Activated T-cell treated with anti-CD3 and anti-CD28 coated beads for 1 hour (primary cell): ENCODE results near the gene SMYD3.
"Not testable (repeated sequence)": the region's sequence is repeated elsewhere in the genome, so short reads cannot be mapped to it uniquely, and the experiment has no call there.

Experiments used
- DNase-seq: peaks from one replicate; pipeline ENCODE4 v3.0.0-alpha.2; 2020; ENCODE audit warnings: low read depth

The SMYD3 gene

GRCh38 chr1:246355411-246356230 is 151.5 kb downstream of the SMYD3 start:
- no peak for DNase-seq

DNA sequence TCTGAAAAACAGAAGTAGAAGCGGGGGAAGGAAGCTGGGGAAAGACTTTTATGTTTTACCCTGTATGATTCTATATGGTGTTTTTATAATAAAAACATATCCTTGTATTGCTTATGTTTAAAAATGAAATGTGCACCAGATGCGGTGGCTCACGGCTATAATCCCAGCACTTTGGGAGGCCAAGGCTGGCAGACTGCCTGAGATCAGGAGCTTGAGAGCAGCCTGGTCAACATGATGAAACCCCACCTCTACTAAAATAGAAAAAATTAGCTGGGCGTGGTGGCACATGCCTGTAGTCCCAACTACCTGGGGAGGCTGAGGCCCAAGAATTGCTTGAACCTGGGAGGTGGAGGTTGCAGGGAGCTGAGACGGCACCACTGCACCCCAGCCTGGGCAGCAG is 155.4 kb downstream of the SMYD3 start:
- DNase-seq = no peak

DNA sequence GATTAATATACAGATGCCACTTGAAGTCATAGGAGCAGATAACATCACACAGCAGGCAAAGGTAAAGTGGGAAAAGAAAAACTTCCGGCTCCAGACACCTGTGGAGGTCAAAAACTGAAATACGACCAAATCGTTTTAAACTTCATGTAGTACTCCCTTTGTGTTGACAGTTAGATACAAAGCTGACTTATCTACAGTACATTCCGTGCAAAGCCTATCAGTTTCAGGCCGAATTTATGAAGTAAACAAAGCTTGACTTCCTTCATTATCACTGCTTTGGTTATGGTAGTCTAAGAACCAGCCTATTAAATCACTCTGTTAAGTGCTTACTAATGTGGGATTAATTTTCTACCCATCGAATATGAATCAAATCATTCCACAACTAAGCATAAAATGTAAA is 156.3 kb downstream of the SMYD3 start:
- no peak for DNase-seq

GRCh38 chr1:246343937-246344336 is 163.1 kb downstream of the SMYD3 start:
- no peak for DNase-seq

GRCh38 chr1:246343251-246343650 is 163.8 kb downstream of the SMYD3 start:
- DNase-seq = no peak

GRCh38 chr1:246338546-246338945 is 168.5 kb downstream of the SMYD3 start:
- DNase-seq = no peak

DNA sequence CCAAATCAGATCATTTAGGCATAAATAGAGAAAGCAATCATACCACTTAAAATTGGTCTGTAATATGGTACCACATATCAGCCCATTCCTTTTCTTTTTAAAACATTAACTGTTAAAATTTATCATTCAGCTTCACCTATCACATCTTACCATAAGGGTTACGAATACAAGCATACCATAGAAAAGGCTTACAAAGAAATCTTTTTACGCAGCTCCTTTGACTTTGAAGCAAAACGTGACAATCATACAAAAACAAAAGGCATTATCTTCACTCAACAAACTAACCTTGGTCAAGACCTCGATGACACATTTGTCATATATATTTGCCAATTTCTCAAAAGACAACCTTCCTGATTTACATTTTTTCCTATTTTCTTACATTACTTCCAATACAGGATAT is 169.0 kb downstream of the SMYD3 start:
- no peak for DNase-seq

DNA sequence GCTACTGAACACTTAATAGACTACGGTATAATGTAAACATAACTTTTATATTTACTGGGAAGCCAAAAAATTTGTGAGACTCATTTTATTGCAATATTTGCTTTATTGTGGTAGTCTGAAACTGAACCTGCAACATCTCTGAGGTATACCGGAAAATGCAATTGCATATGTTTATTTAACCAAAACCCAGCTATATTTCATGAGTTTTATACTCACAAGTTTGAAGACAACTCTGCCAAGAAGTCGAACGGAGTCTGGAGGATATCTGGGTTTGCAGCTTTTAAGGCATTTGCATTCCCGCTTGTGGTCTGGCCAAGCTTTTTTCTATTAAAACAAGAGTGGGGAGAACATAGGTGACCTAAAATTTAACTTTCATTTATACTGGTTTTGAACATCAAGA is 171.9 kb downstream of the SMYD3 start:
- DNase-seq = no peak

GRCh38 chr1:246333855-246334254 is 173.2 kb downstream of the SMYD3 start:
- DNase-seq = no peak

DNA sequence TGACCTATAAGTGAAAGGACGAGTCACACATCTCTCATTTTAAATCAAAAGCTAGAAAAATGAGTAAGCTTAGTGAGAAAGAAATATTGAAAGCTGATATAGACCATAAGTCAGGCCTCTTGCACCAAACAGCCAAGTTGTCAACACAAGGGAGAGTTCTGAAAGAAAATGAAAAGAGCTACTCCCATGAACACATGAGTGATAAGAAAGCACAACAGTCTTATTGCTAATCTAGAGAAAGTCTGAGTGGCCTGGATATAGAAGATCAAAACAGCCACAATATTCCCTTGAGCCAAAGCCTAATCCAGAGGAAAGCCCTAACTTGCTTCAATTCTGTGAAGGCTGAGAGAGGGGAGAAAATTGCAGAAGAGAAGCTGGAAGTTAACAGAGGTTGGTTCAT is 175.0 kb downstream of the SMYD3 start:
- no peak for DNase-seq

DNA sequence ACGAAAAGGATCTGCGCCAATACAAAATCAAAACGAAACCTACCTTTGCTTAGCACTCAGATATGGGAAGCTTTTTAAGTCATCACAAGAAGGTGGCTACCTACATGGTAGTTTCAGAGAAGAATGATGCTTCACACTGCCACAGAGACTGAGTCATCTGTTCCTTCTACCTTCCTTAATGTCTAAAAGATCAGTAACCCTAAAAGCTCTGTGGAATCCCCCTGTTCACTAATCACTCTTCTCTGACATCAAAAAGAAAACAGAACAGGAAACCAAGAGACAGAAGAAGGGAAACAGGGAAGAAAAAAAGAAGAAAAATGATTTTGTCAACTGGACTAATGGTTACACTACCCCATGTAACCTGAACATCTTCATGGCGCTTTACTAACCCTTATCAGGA is 177.2 kb downstream of the SMYD3 start:
- DNase-seq = no peak

DNA sequence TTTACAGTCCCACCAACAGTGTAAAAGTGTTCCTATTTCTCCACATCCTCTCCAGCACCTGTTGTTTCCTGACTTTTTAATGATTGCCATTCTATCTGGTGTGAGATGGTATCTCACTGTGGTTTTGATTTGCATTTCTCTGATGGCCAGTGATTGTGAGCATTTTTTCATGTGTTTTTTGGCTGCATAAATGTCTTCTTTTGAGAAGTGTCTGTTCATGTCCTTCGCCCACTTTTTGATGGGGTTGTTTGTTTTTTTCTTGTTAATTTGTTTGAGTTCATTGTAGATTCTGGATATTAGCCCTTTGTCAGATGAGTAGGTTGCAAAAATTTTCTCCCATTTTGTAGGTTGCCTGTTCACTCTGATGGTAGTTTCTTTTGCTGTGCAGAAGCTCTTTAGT is 177.8 kb downstream of the SMYD3 start:
- DNase-seq = not testable (repeated sequence)

- DNase-seq = no peak
Observed at GRCh38 chr1:246324711-246325110, 182.4 kb downstream of the SMYD3 start.

DNA sequence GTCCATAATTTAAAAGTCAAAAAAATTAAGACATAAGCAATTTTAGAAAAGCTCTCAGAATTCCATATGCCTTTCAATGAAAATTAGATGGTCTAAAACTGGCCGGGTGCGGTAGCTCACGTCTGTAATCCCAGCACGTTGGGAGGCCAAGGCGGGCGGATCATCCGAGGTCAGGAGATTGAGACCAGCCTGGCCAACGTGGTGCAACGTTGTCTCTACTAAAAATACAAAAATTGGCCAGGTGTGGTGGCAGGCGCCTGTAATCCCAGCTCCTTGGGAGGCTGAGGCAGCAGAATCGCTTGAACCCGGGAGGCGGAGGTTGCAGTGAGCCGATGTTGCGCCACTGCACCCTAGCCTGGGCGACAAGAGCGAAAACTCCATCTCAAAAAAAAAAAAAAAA is 183.0 kb downstream of the SMYD3 start:
- not testable (repeated sequence) for DNase-seq

DNA sequence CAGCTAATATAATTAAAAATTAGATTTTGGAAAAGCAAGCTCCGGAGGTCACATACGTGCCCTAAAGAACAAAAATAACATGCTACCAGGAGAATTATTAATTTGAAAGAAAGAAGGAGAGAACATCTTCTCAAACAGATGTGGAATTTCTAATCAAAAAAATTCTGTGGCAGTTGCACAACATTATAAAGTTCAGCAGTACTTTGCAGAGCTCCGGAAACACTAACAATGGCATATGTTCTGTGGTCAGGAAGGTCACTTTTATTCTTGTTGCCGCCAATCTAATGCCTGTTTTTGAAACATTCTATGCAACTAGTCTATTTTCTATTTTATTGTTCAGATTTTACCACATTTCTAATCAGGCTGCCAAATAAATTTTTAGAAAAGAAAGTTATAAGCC is 186.8 kb downstream of the SMYD3 start:
- no peak for DNase-seq

- no peak for DNase-seq
Observed at GRCh38 chr1:246319083-246319714, 187.9 kb downstream of the SMYD3 start.

GRCh38 chr1:246318622-246319021 is 188.5 kb downstream of the SMYD3 start:
- no peak for DNase-seq

DNA sequence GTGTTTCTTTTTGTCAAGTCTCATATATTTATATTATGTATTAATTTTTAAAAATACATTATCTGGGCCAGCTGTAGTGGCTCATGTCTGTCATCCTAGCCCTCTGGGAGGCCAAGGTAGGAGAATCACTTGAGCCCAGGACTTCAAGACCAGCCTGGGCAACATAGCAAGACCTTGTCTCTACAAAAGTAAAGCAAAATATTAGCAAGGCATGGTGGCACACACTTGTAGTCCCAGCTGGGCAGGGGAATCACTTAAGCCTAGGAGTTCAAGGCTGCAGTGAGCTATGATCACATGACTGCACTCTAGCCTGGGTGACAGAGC is 189.1 kb downstream of the SMYD3 start:
- no peak for DNase-seq

- DNase-seq = no peak
Observed at GRCh38 chr1:246317332-246318035, 189.6 kb downstream of the SMYD3 start.

GRCh38 chr1:246311461-246311860 is 195.6 kb downstream of the SMYD3 start:
- no peak for DNase-seq

DNA sequence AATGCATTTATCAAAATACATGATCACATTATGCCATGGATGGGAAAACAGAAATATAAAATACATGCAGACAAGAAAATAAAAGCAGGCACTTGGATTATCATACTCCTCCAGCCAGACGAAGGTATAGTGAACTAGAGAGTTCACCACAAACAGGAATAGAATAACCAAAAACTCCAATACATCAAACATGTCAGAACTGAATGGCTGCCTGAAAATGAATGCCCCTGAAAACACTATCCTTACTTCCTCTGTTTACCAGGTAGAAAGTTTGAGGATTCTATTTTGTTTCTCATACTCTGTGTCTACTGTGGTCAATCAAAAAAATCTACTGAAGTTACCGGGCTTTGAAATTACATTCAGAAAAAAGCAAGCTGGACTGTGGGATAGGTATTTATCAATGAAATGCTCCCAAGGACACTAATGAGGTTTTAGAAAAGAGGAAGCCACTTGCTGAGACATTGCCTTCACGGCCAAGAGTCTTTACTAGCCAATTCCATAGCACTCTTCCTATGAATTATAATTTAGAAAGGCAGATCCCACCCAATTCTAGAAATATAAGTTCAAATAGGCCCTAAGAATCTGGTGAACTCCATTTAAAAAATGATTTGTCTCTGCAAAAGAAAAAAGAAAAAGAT is 197.7 kb downstream of the SMYD3 start:
- no peak for DNase-seq

- DNase-seq = no peak
Observed at GRCh38 chr1:246308533-246309075, 198.5 kb downstream of the SMYD3 start.
